Esophagus mucosa (tissue), 1 donor: ENCODE results near the gene DMBT1. TPM values are rescaled to one million over a fixed set of nuclear protein-coding genes. Genes with fewer than 3 reads are reported as not detected.

Experiments
- ATAC-seq: fragments of 200-7000 bp; cut with Tn5 transposase; one replicate; pipeline ENCODE4 v1.9.1; 2020
- total RNA-seq: library from RNA; stranded (reverse); gene quantifications from one replicate; pipeline ENCODE4 v1.2.4, GENCODE V29; 2023
- donor health status: DM: yes; HTN: yes; CAD: no.

Gene DMBT1
- 1.6 TPM for total RNA-seq

GRCh38 chr10:122560279-122560804, at the start of gene DMBT1:
DMBT1 (plus strand) TSS chr10:122560754; CDS start chr10:122560771, 17 bp downstream.
- ATAC-seq: no peak

- no peak for ATAC-seq
Observed at GRCh38 chr10:122513053-122513452, 47.5 kb upstream of the DMBT1 start.

GRCh38 chr10:122514045-122514840, 46.3 kb upstream of the DMBT1 start:
- no peak for ATAC-seq

GRCh38 chr10:122515022-122515424, 45.5 kb upstream of the DMBT1 start:
- ATAC-seq: no peak

- ATAC-seq: no peak
Observed at GRCh38 chr10:122515588-122516231, 44.8 kb upstream of the DMBT1 start.

- ATAC-seq: no peak
Observed at GRCh38 chr10:122516734-122517133, 43.8 kb upstream of the DMBT1 start.

- no peak for ATAC-seq
Observed at GRCh38 chr10:122519144-122519543, 41.4 kb upstream of the DMBT1 start.

GRCh38 chr10:122519873-122520272, 40.7 kb upstream of the DMBT1 start:
- ATAC-seq: no peak

GRCh38 chr10:122521011-122521410, 39.5 kb upstream of the DMBT1 start:
- ATAC-seq: no peak

- no peak for ATAC-seq
Observed at GRCh38 chr10:122524811-122525210, 35.7 kb upstream of the DMBT1 start.

GRCh38 chr10:122525788-122526187, 34.8 kb upstream of the DMBT1 start:
- no peak for ATAC-seq

- ATAC-seq: no peak
Observed at GRCh38 chr10:122526892-122527291, 33.7 kb upstream of the DMBT1 start.

GRCh38 chr10:122530177-122530576, 30.4 kb upstream of the DMBT1 start:
- peak; percentile 56 for ATAC-seq

GRCh38 chr10:122531261-122531660, 29.3 kb upstream of the DMBT1 start:
- ATAC-seq: no peak

- ATAC-seq: no peak
Observed at GRCh38 chr10:122531939-122532338, 28.6 kb upstream of the DMBT1 start.

GRCh38 chr10:122532601-122533296, 27.8 kb upstream of the DMBT1 start:
- no peak for ATAC-seq

- no peak for ATAC-seq
Observed at GRCh38 chr10:122537545-122537944, 23.0 kb upstream of the DMBT1 start.

GRCh38 chr10:122541541-122542002, 19.0 kb upstream of the DMBT1 start:
- ATAC-seq: no peak

- no peak for ATAC-seq
Observed at GRCh38 chr10:122543676-122544445, 16.7 kb upstream of the DMBT1 start.

GRCh38 chr10:122544493-122544892, 16.1 kb upstream of the DMBT1 start:
- no peak for ATAC-seq

- no peak for ATAC-seq
Observed at GRCh38 chr10:122546242-122546641, 14.3 kb upstream of the DMBT1 start.

- no peak for ATAC-seq
Observed at GRCh38 chr10:122548407-122549085, 12.0 kb upstream of the DMBT1 start.
